Lower lobe of right lung (tissue), 2 donors: ENCODE measurements around the gene C2CD3. TPM values are rescaled to one million over a fixed set of nuclear protein-coding genes. Genes with fewer than 3 reads are reported as not detected.

Experiments
- ATAC-seq, 2 donors: fragments of 200-7000 bp; cut with Tn5 transposase; one replicate each; pipeline ENCODE4 v1.9.1; 2020 to 2022; ENCODE audit warnings: mild to moderate bottlenecking in 2 of 2, moderate library complexity in 2 of 2
- DNase-seq: peaks from one replicate; pipeline ENCODE4 v3.0.0-alpha.2; 2020
- H3K27ac ChIP-seq: fragments of 200-600 bp; one replicate; pipeline ENCODE4 v1.8.0; 2022
- H3K27me3 ChIP-seq: fragments of 200-600 bp; one replicate; pipeline ENCODE4 v1.8.0; 2022; ENCODE audit warnings: low read depth
- H3K36me3 ChIP-seq: fragments of 200-600 bp; one replicate; pipeline ENCODE4 v1.8.0; 2022; ENCODE audit warnings: mild to moderate bottlenecking
- H3K4me1 ChIP-seq: fragments of 200-600 bp; one replicate; pipeline ENCODE4 v1.8.0; 2022
- H3K4me3 ChIP-seq: fragments of 200-600 bp; one replicate; pipeline ENCODE4 v1.8.0; 2022; ENCODE audit warnings: mild to moderate bottlenecking
- H3K9me3 ChIP-seq: fragments of 200-600 bp; one replicate; pipeline ENCODE4 v1.8.0; 2022
- CTCF ChIP-seq: fragments of 200-600 bp; IDR thresholded peaks from one replicate; pipeline ENCODE4 v1.8.0; 2022; ENCODE audit warnings: antibody characterized with exemption, mild to moderate bottlenecking
- intact Hi-C: fragments of 100-400 bp; cut with DNase I; formaldehyde crosslinking; loops from one replicate; pipeline ENCODE4 v1.11.0; 2022
- total RNA-seq: library from RNA; stranded (reverse); fragmentation: NEBNext Ultra II Directional; extraction: Animal tissue kit (Norgen Biotek cat#: 25700); gene quantifications from one replicate; pipeline ENCODE4 v1.2.1, GENCODE V29; 2021
- donor health status: DM: no; HTN: yes; CAD: no; lungs with severe emphysema.

The C2CD3 gene
- total RNA-seq, 1 donor from 2014 or later = 31.0 TPM

- Histone ChIP-seq H3K9me3 (no peaks in the 10 kb centered on the region), H3K27ac (no peak overlapping the region), H3K4me3 (no peak overlapping the region), H3K36me3 (peaks cover 46% of the 10 kb centered on the region), H3K4me1 (no peaks in the 10 kb centered on the region), H3K27me3 (no peaks in the 10 kb centered on the region)
- DNase-seq (no peak), ATAC-seq (no peak)
- intact Hi-C loops = no loop called here
- TF ChIP-seq CTCF = no peak
Measured at GRCh38 chr11:74162681-74163467, 7.9 kb downstream of the C2CD3 start.

GRCh38 chr11:74159642-74160041, 11.2 kb downstream of the C2CD3 start:
- Histone ChIP-seq H3K9me3 (no peaks in the 10 kb centered on the region), H3K4me3 (no peak overlapping the region), H3K27ac (no peak overlapping the region), H3K4me1 (no peaks in the 10 kb centered on the region), H3K27me3 (no peaks in the 10 kb centered on the region), H3K36me3 (peaks cover 20% of the 10 kb centered on the region)
- intact Hi-C loops = no loop called here
- ATAC-seq = no peak
- DNase-seq = no peak
- TF ChIP-seq CTCF = no peak

GRCh38 chr11:74157169-74157568, 13.6 kb downstream of the C2CD3 start:
- Histone ChIP-seq H3K36me3 (peaks cover 6% of the 10 kb centered on the region), H3K9me3 (no peaks in the 10 kb centered on the region), H3K27ac (no peak overlapping the region), H3K4me1 (no peaks in the 10 kb centered on the region), H3K27me3 (no peaks in the 10 kb centered on the region), H3K4me3 (no peak overlapping the region)
- ATAC-seq (no peak), DNase-seq (no peak)
- TF ChIP-seq CTCF = no peak
- intact Hi-C loops = no loop called here

- H3K27ac ChIP-seq = no peak overlapping the region
- H3K27me3 ChIP-seq = no peaks in the 10 kb centered on the region
- H3K36me3 ChIP-seq = peaks cover 6% of the 10 kb centered on the region
- no peak overlapping the region for H3K4me3 ChIP-seq
- no peaks in the 10 kb centered on the region for H3K4me1 ChIP-seq
- DNase-seq (no peak), ATAC-seq (no peak)
- no peak for TF ChIP-seq CTCF
- intact Hi-C loops = no loop called here
- no peaks in the 10 kb centered on the region for H3K9me3 ChIP-seq
Measured at GRCh38 chr11:74154620-74155281, 16.1 kb downstream of the C2CD3 start.

GRCh38 chr11:74153224-74153623, 17.6 kb downstream of the C2CD3 start:
- intact Hi-C loops = no loop called here
- Histone ChIP-seq H3K27ac (no peak overlapping the region), H3K9me3 (no peaks in the 10 kb centered on the region), H3K27me3 (no peaks in the 10 kb centered on the region), H3K4me1 (no peaks in the 10 kb centered on the region), H3K4me3 (no peak overlapping the region), H3K36me3 (peaks cover 6% of the 10 kb centered on the region)
- DNase-seq (no peak), ATAC-seq (no peak)
- TF ChIP-seq CTCF = no peak
